ENCODE data around the gene TEC. TPM values are rescaled to one million over a fixed set of nuclear protein-coding genes. Genes with fewer than 3 reads are reported as not detected.

TEC gene
- total RNA-seq, 2 experiments from 2014 or later, result 2.8 TPM

- ChIA-PET CTCF (no interaction called here), POLR2A (no interaction called here)
- Histone ChIP-seq H3K27ac (ENCODE audit: low read depth in 1 of 2, low read length in 2 of 2) (no peak overlapping the region), H3K27me3 (ENCODE audit: control insufficient read depth in 1 of 2, insufficient read depth in 2 of 2, low read length in 2 of 2) (no peaks in the 10 kb centered on the region), H3K4me3 (ENCODE audit: low read length) (no peak overlapping the region), H3K9me3 (ENCODE audit: control insufficient read depth in 1 of 2, insufficient read depth in 1 of 2, low read length in 2 of 2) (peaks cover 0 to 18% of the 10 kb centered on the region in 2 experiments), H3K36me3 (ENCODE audit: insufficient read depth, low read length) (no peaks in the 10 kb centered on the region), H3K4me1 (ENCODE audit: insufficient read depth, low read length) (no peaks in the 10 kb centered on the region)
- intact Hi-C loops (cut with DNase I, micrococcal nuclease), result loop anchor here in 1 of 2 experiments (10.0 kb wide), 1 partner anchor 55 kb away; no protein-coding TSS in a partner anchor
- Mint-ChIP-seq H3K27me3 (no peaks in the 10 kb centered on the region), H3K27ac (no peak overlapping the region), H3K9me3 (no peaks in the 10 kb centered on the region), H3K36me3 (ENCODE audit: low read depth) (peaks cover 25% of the 10 kb centered on the region), H3K4me1 (ENCODE audit: low read depth) (no peaks in the 10 kb centered on the region), H3K4me3 (no peak overlapping the region)
- TF ChIP-seq, protein P1, sequence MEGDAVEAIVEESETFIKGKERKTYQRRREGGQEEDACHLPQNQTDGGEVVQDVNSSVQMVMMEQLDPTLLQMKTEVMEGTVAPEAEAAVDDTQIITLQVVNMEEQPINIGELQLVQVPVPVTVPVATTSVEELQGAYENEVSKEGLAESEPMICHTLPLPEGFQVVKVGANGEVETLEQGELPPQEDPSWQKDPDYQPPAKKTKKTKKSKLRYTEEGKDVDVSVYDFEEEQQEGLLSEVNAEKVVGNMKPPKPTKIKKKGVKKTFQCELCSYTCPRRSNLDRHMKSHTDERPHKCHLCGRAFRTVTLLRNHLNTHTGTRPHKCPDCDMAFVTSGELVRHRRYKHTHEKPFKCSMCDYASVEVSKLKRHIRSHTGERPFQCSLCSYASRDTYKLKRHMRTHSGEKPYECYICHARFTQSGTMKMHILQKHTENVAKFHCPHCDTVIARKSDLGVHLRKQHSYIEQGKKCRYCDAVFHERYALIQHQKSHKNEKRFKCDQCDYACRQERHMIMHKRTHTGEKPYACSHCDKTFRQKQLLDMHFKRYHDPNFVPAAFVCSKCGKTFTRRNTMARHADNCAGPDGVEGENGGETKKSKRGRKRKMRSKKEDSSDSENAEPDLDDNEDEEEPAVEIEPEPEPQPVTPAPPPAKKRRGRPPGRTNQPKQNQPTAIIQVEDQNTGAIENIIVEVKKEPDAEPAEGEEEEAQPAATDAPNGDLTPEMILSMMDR (IDR thresholded peaks at IDR 0.05), result no peak
- ATAC-seq (ENCODE audit: poor library complexity) (no peak), DNase-seq (no peak)
Measured at GRCh38 chr4:48149827-48150370, 119.7 kb downstream of the TEC start.

DNA sequence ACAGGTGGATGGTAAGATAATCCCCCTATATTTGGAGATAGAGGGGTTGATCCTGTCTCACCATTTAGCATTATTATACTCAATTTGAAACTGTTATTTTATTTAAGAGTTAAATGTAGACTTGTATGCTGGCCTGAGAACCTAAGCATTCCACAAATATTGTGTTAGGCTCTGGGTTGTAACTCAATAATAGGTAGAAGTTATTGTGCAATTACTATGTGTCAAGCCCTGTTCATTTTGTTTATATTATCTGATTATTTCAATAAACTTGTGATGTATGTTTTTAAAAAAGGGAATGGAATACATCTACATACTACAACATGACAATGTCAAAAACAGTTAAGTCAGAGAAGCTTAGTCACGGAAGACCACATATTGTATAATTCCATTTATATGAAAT is 122.0 kb downstream of the TEC start:
- H3K4me3 Mint-ChIP-seq, result no peak overlapping the region
- Histone ChIP-seq H3K4me1 (ENCODE audit: insufficient read depth, low read length) (no peaks in the 10 kb centered on the region), H3K36me3 (ENCODE audit: insufficient read depth, low read length) (no peaks in the 10 kb centered on the region), H3K27me3 (ENCODE audit: control insufficient read depth in 1 of 2, insufficient read depth in 2 of 2, low read length in 2 of 2) (no peaks in the 10 kb centered on the region), H3K9me3 (ENCODE audit: control insufficient read depth in 1 of 2, insufficient read depth in 1 of 2, low read length in 2 of 2) (no peaks in the 10 kb centered on the region), H3K4me3 (ENCODE audit: low read length) (no peak overlapping the region), H3K27ac (ENCODE audit: low read depth in 1 of 2, low read length in 2 of 2) (no peak overlapping the region)
- DNase-seq (no peak), ATAC-seq (ENCODE audit: poor library complexity) (no peak)
- POLR2A ChIA-PET, result no interaction called here
- H3K9me3 Mint-ChIP-seq, result no peaks in the 10 kb centered on the region
- TF ChIP-seq, protein P1 (IDR thresholded peaks at IDR 0.05), result no peak
- H3K36me3 Mint-ChIP-seq (ENCODE audit: low read depth), result peaks cover 2% of the 10 kb centered on the region
- no peaks in the 10 kb centered on the region for H3K27me3 Mint-ChIP-seq
- CTCF ChIA-PET, result interaction anchor here (0.6 kb wide), 1 partner anchor 17 kb away, joined by 3 read pairs; no protein-coding TSS in a partner anchor
- H3K4me1 Mint-ChIP-seq (ENCODE audit: low read depth), result no peaks in the 10 kb centered on the region
- H3K27ac Mint-ChIP-seq, result no peak overlapping the region
- intact Hi-C loops (cut with DNase I, micrococcal nuclease), result loop anchor here in 1 of 2 experiments (10.0 kb wide), 1 partner anchor 53 kb away; no protein-coding TSS in a partner anchor

GRCh38 chr4:48141048-48141447 is 128.6 kb downstream of the TEC start:
- H3K4me3 ChIP-seq (ENCODE audit: low read length), result no peak overlapping the region
- H3K27ac ChIP-seq (ENCODE audit: low read depth in 1 of 2, low read length in 2 of 2), result no peak overlapping the region
- no peaks in the 10 kb centered on the region for H3K36me3 Mint-ChIP-seq (ENCODE audit: low read depth)
- H3K4me3 Mint-ChIP-seq, result no peak overlapping the region
- no peaks in the 10 kb centered on the region for H3K9me3 Mint-ChIP-seq
- intact Hi-C loops (cut with DNase I, micrococcal nuclease), result loop anchor here (1.0 to 10.0 kb wide), 9 partner anchors 14 to 214 kb away; partner anchors contain the start of genes CNGA1 (in 1 of the 2) and NIPAL1 (in 1 of the 2)
- H3K4me1 Mint-ChIP-seq (ENCODE audit: low read depth), result peaks cover 53% of the 10 kb centered on the region
- ChIA-PET POLR2A (interaction anchor here (5.5 kb wide), 1 partner anchor 12 kb away, joined by 125 read pairs; no protein-coding TSS in a partner anchor), CTCF (interaction anchor here (2.5 to 5.6 kb wide), 2 partner anchors 12 to 31 kb away, joined by 9 to 70 read pairs; no protein-coding TSS in a partner anchor)
- DNase-seq (peak in 3 of 14 experiments; percentile 72 to 74 (median 73)), ATAC-seq (ENCODE audit: poor library complexity) (peak; percentile 40)
- TF ChIP-seq, protein P1 (IDR thresholded peaks at IDR 0.05), result peak; percentile 76
- H3K27ac Mint-ChIP-seq, result peak overlapping the region; percentile 37
- no peaks in the 10 kb centered on the region for H3K27me3 Mint-ChIP-seq
- no peaks in the 10 kb centered on the region for H3K27me3 ChIP-seq (ENCODE audit: control insufficient read depth in 1 of 2, insufficient read depth in 2 of 2, low read length in 2 of 2)
- H3K36me3 ChIP-seq (ENCODE audit: insufficient read depth, low read length), result no peaks in the 10 kb centered on the region
- H3K9me3 ChIP-seq (ENCODE audit: control insufficient read depth in 1 of 2, insufficient read depth in 1 of 2, low read length in 2 of 2), result no peaks in the 10 kb centered on the region
- peaks cover 43% of the 10 kb centered on the region for H3K4me1 ChIP-seq (ENCODE audit: insufficient read depth, low read length)
